Hepatocyte (in vitro differentiated cells): ENCODE data around the gene CIDEC. TPM values are rescaled to one million over a fixed set of nuclear protein-coding genes. Genes with fewer than 3 reads are reported as not detected.
"Not testable (repeated sequence)": the region's sequence is repeated elsewhere in the genome, so short reads cannot be mapped to it uniquely, and the experiment has no call there.

ENCODE experiments used
- DNase-seq: peaks from one replicate; pipeline ENCODE4 v3.0.0-alpha.2; 2016; ENCODE audit warnings: low spot score
- H2AFZ ChIP-seq: fragments of 200-600 bp; sonication (generic); 2 replicates; pipeline ENCODE4 v1.6.0; 2016; ENCODE audit warnings: antibody characterized with exemption, mild to moderate bottlenecking
- H3K27ac ChIP-seq: fragments of 200-600 bp; sonication (generic); 2 replicates; pipeline ENCODE4 v1.5.1; 2016; ENCODE audit warnings: mild to moderate bottlenecking
- H3K27me3 ChIP-seq: fragments of 200-600 bp; sonication (generic); 2 replicates; pipeline ENCODE4 v1.6.1; 2016
- H3K36me3 ChIP-seq: fragments of 200-600 bp; sonication (generic); replicated peaks from 2 replicates; pipeline ENCODE4 v1.5.1; 2016; ENCODE audit warnings: low read depth; ENCODE audit not compliant: insufficient read depth
- H3K4me1 ChIP-seq: fragments of 200-600 bp; sonication (generic); 2 replicates; pipeline ENCODE4 v1.5.1; 2016; ENCODE audit warnings: mild to moderate bottlenecking, moderate library complexity; ENCODE audit not compliant: insufficient read depth
- H3K4me2 ChIP-seq: fragments of 200-600 bp; sonication (generic); 2 replicates; pipeline ENCODE4 v1.6.0; 2016
- H3K4me3 ChIP-seq: fragments of 200-600 bp; sonication (generic); 2 replicates; pipeline ENCODE4 v1.5.1; 2016; ENCODE audit warnings: mild to moderate bottlenecking
- H3K79me2 ChIP-seq: fragments of 200-600 bp; sonication (generic); 2 replicates; pipeline ENCODE4 v1.6.0; 2017; ENCODE audit warnings: mild to moderate bottlenecking
- H3K9me2 ChIP-seq: fragments of 200-600 bp; sonication (generic); replicated peaks from 2 replicates; pipeline ENCODE4 v1.6.0; 2017; ENCODE audit warnings: mild to moderate bottlenecking; ENCODE audit not compliant: insufficient read depth
- H3K9me3 ChIP-seq: fragments of 200-600 bp; sonication (generic); 2 replicates; pipeline ENCODE4 v1.5.1; 2016; ENCODE audit warnings: low read depth, mild to moderate bottlenecking
- H4K20me1 ChIP-seq: fragments of 200-600 bp; sonication (generic); 2 replicates; pipeline ENCODE4 v1.6.0; 2016; ENCODE audit warnings: mild to moderate bottlenecking; ENCODE audit not compliant: insufficient read depth, poor library complexity, severe bottlenecking
- EZH2 ChIP-seq: fragments of 200-600 bp; sonication (generic); IDR thresholded peaks from 2 replicates; pipeline ENCODE4 v1.6.1; 2016; ENCODE audit warnings: antibody characterized with exemption, mild to moderate bottlenecking, borderline replicate concordance
- EZH2phosphoT487 ChIP-seq: fragments of 200-600 bp; sonication (generic); IDR thresholded peaks from one replicate; pipeline ENCODE4 v1.6.1; 2018; ENCODE audit warnings: antibody characterized with exemption, mild to moderate bottlenecking, low read depth, moderate library complexity; ENCODE audit not compliant: unreplicated experiment, severe bottlenecking
- WGBS: methylation state at CpG from one replicate; pipeline ENCODE4 v1.1.6; 2016; ENCODE audit warnings: low lambda C conversion rate; ENCODE audit errors: missing lambda C conversion rate; 5-methylcytosine and 5-hydroxymethylcytosine counted together
- polyA plus RNA-seq: library from polyadenylated mRNA; unstranded; fragments of >200 nt; fragmentation: Nextera tagmentation; extraction: Ambion mirVana; gene quantifications from 2 replicates; pipeline ENCODE4 v1.2.1, GENCODE V29; 2016
- total RNA-seq: library from RNA; depleted of rRNA; stranded (reverse); fragments of >200 nt; gene quantifications from 2 replicates; pipeline ENCODE4 v1.2.3, GENCODE V29; 2014
- TF ChIP-seq, protein P1 (sequence below): fragments of 200-600 bp; sonication (generic); IDR thresholded peaks from 2 replicates; pipeline ENCODE4 v1.5.1; 2016; ENCODE audit warnings: antibody characterized with exemption, mild to moderate bottlenecking; ENCODE audit not compliant: poor library complexity

The CIDEC gene
- total and polyA plus RNA-seq, 2 experiments from 2014 or later = 16.6 to 37.3 TPM

- no peaks in the 10 kb centered on the region for H3K9me3 ChIP-seq
- H3K27me3 ChIP-seq = no peaks in the 10 kb centered on the region
- H3K36me3 ChIP-seq = no peaks in the 10 kb centered on the region
- H3K4me3 ChIP-seq = no peak overlapping the region
- H3K9me2 ChIP-seq = no peaks in the 10 kb centered on the region
- no peak overlapping the region for H2AFZ ChIP-seq
- peaks cover 23% of the 10 kb centered on the region for H3K4me1 ChIP-seq
- H3K27ac ChIP-seq = no peak overlapping the region
- no peak for TF ChIP-seq EZH2
- TF ChIP-seq, protein P1, sequence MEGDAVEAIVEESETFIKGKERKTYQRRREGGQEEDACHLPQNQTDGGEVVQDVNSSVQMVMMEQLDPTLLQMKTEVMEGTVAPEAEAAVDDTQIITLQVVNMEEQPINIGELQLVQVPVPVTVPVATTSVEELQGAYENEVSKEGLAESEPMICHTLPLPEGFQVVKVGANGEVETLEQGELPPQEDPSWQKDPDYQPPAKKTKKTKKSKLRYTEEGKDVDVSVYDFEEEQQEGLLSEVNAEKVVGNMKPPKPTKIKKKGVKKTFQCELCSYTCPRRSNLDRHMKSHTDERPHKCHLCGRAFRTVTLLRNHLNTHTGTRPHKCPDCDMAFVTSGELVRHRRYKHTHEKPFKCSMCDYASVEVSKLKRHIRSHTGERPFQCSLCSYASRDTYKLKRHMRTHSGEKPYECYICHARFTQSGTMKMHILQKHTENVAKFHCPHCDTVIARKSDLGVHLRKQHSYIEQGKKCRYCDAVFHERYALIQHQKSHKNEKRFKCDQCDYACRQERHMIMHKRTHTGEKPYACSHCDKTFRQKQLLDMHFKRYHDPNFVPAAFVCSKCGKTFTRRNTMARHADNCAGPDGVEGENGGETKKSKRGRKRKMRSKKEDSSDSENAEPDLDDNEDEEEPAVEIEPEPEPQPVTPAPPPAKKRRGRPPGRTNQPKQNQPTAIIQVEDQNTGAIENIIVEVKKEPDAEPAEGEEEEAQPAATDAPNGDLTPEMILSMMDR = no peak
- TF ChIP-seq EZH2phosphoT487 = no peak
- H4K20me1 ChIP-seq = no peaks in the 10 kb centered on the region
- H3K79me2 ChIP-seq = no peaks in the 10 kb centered on the region
- H3K4me2 ChIP-seq = peak overlapping the region; percentile 53
- DNase-seq = no peak
- 90% methylated on average over 12 of the region's 12 CpGs for WGBS
Measured at GRCh38 chr3:9876991-9877390, 3.1 kb downstream of the CIDEC start.

- not testable (repeated sequence) for H3K9me3 ChIP-seq, H2AFZ ChIP-seq, DNase-seq, H3K79me2 ChIP-seq, H4K20me1 ChIP-seq, H3K36me3 ChIP-seq, H3K4me3 ChIP-seq, H3K9me2 ChIP-seq, H3K27ac ChIP-seq, H3K4me2 ChIP-seq, H3K27me3 ChIP-seq
- 89% methylated on average over 4 of the region's 4 CpGs for WGBS
- H3K4me1 ChIP-seq = peaks cover 23% of the 10 kb centered on the region
Measured at GRCh38 chr3:9876255-9876654, 3.8 kb downstream of the CIDEC start.

- Histone ChIP-seq H3K27ac (no peak overlapping the region), H2AFZ (no peak overlapping the region), H3K27me3 (no peaks in the 10 kb centered on the region), H4K20me1 (no peaks in the 10 kb centered on the region), H3K79me2 (no peaks in the 10 kb centered on the region), H3K4me2 (no peak overlapping the region), H3K9me2 (no peaks in the 10 kb centered on the region), H3K4me3 (no peak overlapping the region), H3K36me3 (no peaks in the 10 kb centered on the region), H3K4me1 (peaks cover 23% of the 10 kb centered on the region), H3K9me3 (no peaks in the 10 kb centered on the region)
- no peak for DNase-seq
- TF ChIP-seq, protein P1 = no peak
- TF ChIP-seq EZH2phosphoT487 (no peak), EZH2 (no peak)
Measured at GRCh38 chr3:9875448-9875847, 4.6 kb downstream of the CIDEC start.

DNA sequence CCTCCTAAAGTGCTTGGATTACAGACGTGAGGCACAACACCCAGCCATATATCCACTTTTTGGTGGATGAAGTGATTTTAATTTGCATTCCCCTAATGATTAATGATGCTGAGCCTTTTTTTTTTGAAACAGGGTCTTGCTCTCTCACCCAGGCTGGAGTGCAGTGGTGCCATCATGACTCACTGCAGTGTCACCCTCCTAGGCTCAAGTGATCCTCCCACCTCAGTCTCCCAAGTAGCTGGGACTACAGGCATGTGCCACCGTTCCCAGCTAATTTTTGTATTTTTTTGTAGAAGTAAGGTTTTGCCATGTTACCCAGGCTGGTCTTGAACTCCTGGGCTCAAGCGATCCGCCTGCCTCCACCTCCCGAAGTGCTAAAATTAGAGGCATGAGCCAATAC lies 8.0 kb downstream of the CIDEC start:
- H3K79me2 ChIP-seq, H3K4me2 ChIP-seq, H3K9me2 ChIP-seq, H3K27ac ChIP-seq, H3K4me3 ChIP-seq, H2AFZ ChIP-seq, H3K9me3 ChIP-seq, H4K20me1 ChIP-seq, DNase-seq, H3K27me3 ChIP-seq, H3K4me1 ChIP-seq, H3K36me3 ChIP-seq: not testable (repeated sequence)
- 85% methylated on average over 5 of the region's 5 CpGs for WGBS

- no peak overlapping the region for H3K4me2 ChIP-seq
- H3K9me2 ChIP-seq = no peaks in the 10 kb centered on the region
- no peaks in the 10 kb centered on the region for H3K9me3 ChIP-seq
- no peaks in the 10 kb centered on the region for H3K36me3 ChIP-seq
- H3K27me3 ChIP-seq = no peaks in the 10 kb centered on the region
- H3K4me1 ChIP-seq = peaks cover 4% of the 10 kb centered on the region
- H4K20me1 ChIP-seq = no peaks in the 10 kb centered on the region
- H3K27ac ChIP-seq = no peak overlapping the region
- H2AFZ ChIP-seq = no peak overlapping the region
- no peak for DNase-seq
- TF ChIP-seq, protein P1 = no peak
- TF ChIP-seq EZH2phosphoT487 (no peak), EZH2 (no peak)
- H3K79me2 ChIP-seq = no peaks in the 10 kb centered on the region
- H3K4me3 ChIP-seq = no peak overlapping the region
- WGBS = 49% methylated on average over 1 of the region's 1 CpG
Measured at GRCh38 chr3:9870978-9871377, 9.1 kb downstream of the CIDEC start.
